Naive thymus-derived CD4-positive, alpha-beta T cell (primary cell): ENCODE measurements around the gene ASZ1. TPM values are rescaled to one million over a fixed set of nuclear protein-coding genes. Genes with fewer than 3 reads are reported as not detected.
A peak's percentile ranks its signal among the peaks of the same experiment; 100 is the strongest.

Experiments used
- ATAC-seq: fragments of 150-1000 bp; cut with Tn5 transposase; 2 replicates; pipeline ENCODE4 v1.10.0; 2021; ENCODE audit warnings: mild to moderate bottlenecking, moderate library complexity
- CTCF ChIA-PET: fragments of 350-600 bp; sonication (Branson Sonifier 250); formaldehyde crosslinking; loops from one replicate; lab custom pipeline; 2021; ENCODE audit warnings: antibody characterized with exemption; lab: Charles Lee
- POLR2A ChIA-PET: fragments of 350-600 bp; sonication (Branson Sonifier 250); formaldehyde crosslinking; loops from one replicate; lab custom pipeline; 2021; ENCODE audit warnings: antibody characterized with exemption, inconsistent platforms; lab: Charles Lee
- DNase-seq, 9 donors: peaks; one replicate each; pipeline versions ENCODE4 v3.0.0 to v3.0.0-alpha.2; 2020 to 2022; ENCODE audit warnings: mixed read lengths in 1 of 9
- H3K27ac ChIP-seq: one replicate; pipeline ENCODE4 v1.7.0; 2013; ENCODE audit warnings: mild to moderate bottlenecking, low read depth, low read length, moderate library complexity
- H3K27me3 ChIP-seq, 2 donors: one replicate each; pipeline ENCODE4 v1.7.0; 2013; ENCODE audit warnings: low read length in 2 of 2, mild to moderate bottlenecking in 2 of 2, moderate library complexity in 2 of 2; ENCODE audit not compliant: control insufficient read depth in 2 of 2, insufficient read depth in 2 of 2
- H3K36me3 ChIP-seq, 3 experiments: 1 replicate in 2 of 3; 2 replicates in 1 of 3; pipeline ENCODE4 v1.7.0; 2013; ENCODE audit warnings: low read length in 3 of 3, mild to moderate bottlenecking in 3 of 3, moderate library complexity in 1 of 3; ENCODE audit not compliant: insufficient read depth in 3 of 3, control insufficient read depth in 2 of 3
- H3K4me1 ChIP-seq, 2 donors: one replicate each; pipeline ENCODE4 v1.7.0; 2013; ENCODE audit warnings: low read length in 2 of 2, mild to moderate bottlenecking in 2 of 2, moderate library complexity in 1 of 2; ENCODE audit not compliant: control insufficient read depth in 2 of 2, insufficient read depth in 2 of 2
- H3K4me3 ChIP-seq: 2 replicates; pipeline ENCODE4 v1.7.0; 2013; ENCODE audit warnings: mild to moderate bottlenecking, low read length
- H3K9me3 ChIP-seq, 3 experiments: 1 replicate in 2 of 3; 2 replicates in 1 of 3; pipeline ENCODE4 v1.7.0; 2013; ENCODE audit warnings: low read length in 3 of 3; ENCODE audit not compliant: control insufficient read depth in 2 of 3
- H3K27ac Mint-ChIP-seq, 9 donors: one replicate each; pipeline ENCODE4 v1.8.0; 2020 to 2022; ENCODE audit warnings: mixed read lengths in 9 of 9, mild to moderate bottlenecking in 8 of 9, moderate library complexity in 5 of 9, inconsistent platforms in 2 of 9
- H3K27me3 Mint-ChIP-seq, 5 donors: one replicate each; pipeline ENCODE4 v1.8.0; 2021 to 2022; ENCODE audit warnings: mixed read lengths in 5 of 5, mild to moderate bottlenecking in 1 of 5
- H3K36me3 Mint-ChIP-seq, 5 donors: one replicate each; pipeline ENCODE4 v1.8.0; 2020 to 2022; ENCODE audit warnings: mixed read lengths in 5 of 5, mild to moderate bottlenecking in 3 of 5, inconsistent platforms in 1 of 5
- H3K4me1 Mint-ChIP-seq, 7 donors: one replicate each; pipeline ENCODE4 v1.8.0; 2020 to 2022; ENCODE audit warnings: mixed read lengths in 7 of 7, mild to moderate bottlenecking in 3 of 7, inconsistent platforms in 1 of 7
- H3K4me3 Mint-ChIP-seq, 10 donors: one replicate each; pipeline ENCODE4 v1.8.0; 2020 to 2022; ENCODE audit warnings: mild to moderate bottlenecking in 10 of 10, mixed read lengths in 10 of 10, moderate library complexity in 6 of 10, inconsistent platforms in 2 of 10
- H3K9me3 Mint-ChIP-seq, 11 donors: one replicate each; pipeline ENCODE4 v1.8.0; 2020 to 2022; ENCODE audit warnings: mixed read lengths in 11 of 11, mild to moderate bottlenecking in 4 of 11, inconsistent platforms in 1 of 11, moderate library complexity in 1 of 11
- intact Hi-C, 2 donors: fragments of 100-400 bp; cut with micrococcal nuclease; formaldehyde crosslinking; loops; one replicate each; pipeline ENCODE4 v1.15.1; 2023
- polyA plus RNA-seq, 2 donors: library from polyadenylated mRNA; unstranded; fragments of 300-500 nt; fragmentation: Illumina TruSeq; gene quantifications; one replicate each; pipeline ENCODE4 v1.2.3, GENCODE V29; 2021
- total RNA-seq, 6 experiments: library from RNA in 5 of 6; stranded (reverse) in 5 of 6; gene quantifications; 1 replicate in 5 of 6; 2 replicates in 1 of 6; pipeline ENCODE4 v1.2.3 and lab custom pipeline; 2021 to 2026

ASZ1 gene
- total and polyA plus RNA-seq, 7 experiments from 2014 or later, result not detected

- Histone ChIP-seq H3K36me3 (no peaks in the 10 kb centered on the region), H3K4me3 (no peak overlapping the region), H3K27me3 (no peaks in the 10 kb centered on the region), H3K4me1 (no peaks in the 10 kb centered on the region), H3K9me3 (no peaks in the 10 kb centered on the region), H3K27ac (no peak overlapping the region)
- intact Hi-C loops, result no loop called here
- Mint-ChIP-seq H3K9me3 (peaks cover 0 to 23% (median 4%) of the 10 kb centered on the region in 11 donors), H3K4me3 (no peak overlapping the region), H3K27me3 (peaks cover 0 to 7% (median 5%) of the 10 kb centered on the region in 5 donors), H3K36me3 (no peaks in the 10 kb centered on the region), H3K27ac (no peak overlapping the region), H3K4me1 (no peaks in the 10 kb centered on the region)
- ATAC-seq (no peak), DNase-seq (no peak)
- ChIA-PET CTCF (no interaction called here), POLR2A (no interaction called here)
Measured at GRCh38 chr7:117333168-117333567, 94.1 kb downstream of the ASZ1 start.

- Histone ChIP-seq H3K27me3 (no peaks in the 10 kb centered on the region), H3K36me3 (no peaks in the 10 kb centered on the region), H3K9me3 (no peaks in the 10 kb centered on the region), H3K27ac (no peak overlapping the region), H3K4me1 (no peaks in the 10 kb centered on the region), H3K4me3 (no peak overlapping the region)
- intact Hi-C loops, result no loop called here
- CTCF ChIA-PET, result no interaction called here
- no peaks in the 10 kb centered on the region for H3K36me3 Mint-ChIP-seq
- H3K27ac Mint-ChIP-seq, result no peak overlapping the region
- POLR2A ChIA-PET, result no interaction called here
- ATAC-seq (no peak), DNase-seq (no peak)
- H3K9me3 Mint-ChIP-seq, result peaks cover 0 to 25% (median under 1%) of the 10 kb centered on the region in 11 donors
- no peaks in the 10 kb centered on the region for H3K4me1 Mint-ChIP-seq
- no peak overlapping the region for H3K4me3 Mint-ChIP-seq
- H3K27me3 Mint-ChIP-seq, result peaks cover 1 to 11% (median 5%) of the 10 kb centered on the region in 5 donors
Measured at GRCh38 chr7:117332031-117332430, 95.3 kb downstream of the ASZ1 start.

DNA sequence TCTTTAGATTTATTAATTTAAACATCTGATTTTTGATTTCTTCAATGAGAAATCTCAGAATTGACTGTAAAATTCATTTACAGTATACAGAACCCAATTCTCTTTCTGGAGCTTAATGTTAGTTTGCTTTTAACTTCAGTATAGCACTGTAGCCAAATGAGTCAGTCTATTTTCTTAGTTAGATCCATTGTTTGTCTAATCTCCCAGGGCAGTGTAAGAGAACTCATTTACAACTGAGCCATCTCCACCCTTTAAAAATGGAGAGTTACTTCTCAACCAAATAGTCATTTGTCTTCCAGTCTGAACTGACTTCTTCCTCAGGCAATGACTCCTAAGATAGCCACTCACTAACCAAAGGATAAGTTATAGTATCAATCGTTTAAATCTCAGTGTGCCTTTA lies 101.5 kb downstream of the ASZ1 start:
- CTCF ChIA-PET, result no interaction called here
- H3K4me1 Mint-ChIP-seq, result peaks cover 0 to 4% (median 0%) of the 10 kb centered on the region in 7 donors
- no peak overlapping the region for H3K4me3 ChIP-seq
- H3K27me3 Mint-ChIP-seq, result peaks cover 45 to 58% (median 51%) of the 10 kb centered on the region in 5 donors
- DNase-seq, result no peak
- peaks cover 0 to 3% of the 10 kb centered on the region in 2 donors for H3K27me3 ChIP-seq
- peaks cover 0 to 23% (median 3%) of the 10 kb centered on the region in 11 donors for H3K9me3 Mint-ChIP-seq
- H3K27ac Mint-ChIP-seq, result no peak overlapping the region
- ATAC-seq, result no peak
- H3K36me3 Mint-ChIP-seq, result peaks cover 0 to 11% (median 0%) of the 10 kb centered on the region in 5 donors
- intact Hi-C loops, result no loop called here
- no peaks in the 10 kb centered on the region for H3K4me1 ChIP-seq
- H3K36me3 ChIP-seq, result no peaks in the 10 kb centered on the region
- no peak overlapping the region for H3K27ac ChIP-seq
- POLR2A ChIA-PET, result no interaction called here
- no peaks in the 10 kb centered on the region for H3K9me3 ChIP-seq
- no peak overlapping the region for H3K4me3 Mint-ChIP-seq

DNA sequence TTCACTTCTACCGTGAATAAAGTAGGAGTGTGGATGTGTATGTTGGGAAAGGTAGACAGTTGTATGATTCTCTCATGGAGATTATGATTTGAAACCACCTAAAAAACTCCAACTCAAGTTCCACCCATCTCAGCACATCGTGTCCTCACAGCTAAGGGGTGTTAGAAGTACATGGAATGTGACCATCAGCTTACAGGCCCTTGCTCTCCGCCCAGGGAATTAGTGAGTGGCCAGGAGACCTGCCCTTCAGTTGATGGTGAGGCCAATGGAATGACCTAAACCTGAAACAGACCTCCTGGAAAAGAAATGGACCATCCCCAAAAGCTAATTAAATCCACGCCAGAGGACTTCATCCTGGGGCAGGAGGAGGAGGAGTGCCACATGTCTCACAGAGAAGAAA lies 102.3 kb downstream of the ASZ1 start:
- Histone ChIP-seq H3K36me3 (no peaks in the 10 kb centered on the region), H3K4me3 (no peak overlapping the region), H3K4me1 (no peaks in the 10 kb centered on the region), H3K27me3 (peaks cover 0 to 3% of the 10 kb centered on the region in 2 donors), H3K9me3 (no peaks in the 10 kb centered on the region), H3K27ac (no peak overlapping the region)
- Mint-ChIP-seq H3K27ac (no peak overlapping the region), H3K9me3 (peaks cover 0 to 25% (median 4%) of the 10 kb centered on the region in 11 donors), H3K4me1 (peaks cover 0 to 4% (median 0%) of the 10 kb centered on the region in 7 donors), H3K36me3 (peaks cover 0 to 15% (median 0%) of the 10 kb centered on the region in 5 donors), H3K27me3 (peaks cover 52 to 65% (median 58%) of the 10 kb centered on the region in 5 donors), H3K4me3 (no peak overlapping the region)
- ChIA-PET POLR2A (no interaction called here), CTCF (interaction anchor here (0.7 kb wide), 1 partner anchor 14 kb away, joined by 3 read pairs; no protein-coding TSS in a partner anchor)
- ATAC-seq (no peak), DNase-seq (no peak)
- intact Hi-C loops, result no loop called here

DNA sequence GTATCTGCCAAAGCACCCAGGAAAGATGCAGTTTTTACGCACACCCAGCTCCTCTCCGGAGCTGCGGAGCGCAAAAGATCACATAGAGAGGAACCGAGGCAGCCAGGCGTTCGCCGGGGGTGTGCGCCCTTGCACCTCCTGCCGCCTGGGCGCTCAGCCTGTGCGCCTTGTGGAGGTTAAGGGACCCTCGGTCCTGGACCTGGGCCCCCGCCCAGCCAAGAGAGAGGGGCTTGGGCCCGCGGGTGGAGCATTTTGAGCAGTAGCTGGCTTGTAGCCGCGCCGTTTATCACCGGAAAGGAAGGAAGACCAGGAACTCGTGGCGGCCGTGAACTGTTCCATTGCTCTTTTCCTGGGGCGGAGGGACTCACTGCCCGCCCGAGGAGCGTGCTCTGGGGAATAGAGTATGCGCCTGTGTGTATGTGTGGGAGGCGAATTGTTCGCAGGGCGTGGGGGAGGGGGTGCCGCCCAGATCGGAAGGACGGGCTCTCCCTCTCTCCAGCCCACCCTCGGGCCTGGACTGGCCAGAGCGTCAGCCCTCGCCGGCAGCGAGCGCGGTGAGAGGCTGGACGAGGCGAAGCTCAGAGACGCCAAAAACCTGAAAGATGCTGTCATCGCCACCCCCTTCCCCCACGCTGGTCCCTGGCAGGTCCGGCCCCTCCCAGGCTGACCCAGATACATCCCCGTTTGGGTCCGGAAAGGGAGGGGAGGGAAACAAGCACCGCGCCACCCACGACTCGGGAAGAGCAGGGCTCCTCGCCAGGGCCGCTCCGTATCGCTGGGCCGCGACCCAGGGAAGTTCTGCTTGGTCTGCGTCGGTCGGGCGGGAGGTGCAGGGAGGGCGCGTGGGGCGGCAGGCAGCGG lies 103.2 kb downstream of the ASZ1 start:
- POLR2A ChIA-PET, result no interaction called here
- Histone ChIP-seq H3K27ac (no peak overlapping the region), H3K27me3 (peaks cover 0 to 3% of the 10 kb centered on the region in 2 donors), H3K9me3 (no peaks in the 10 kb centered on the region), H3K4me1 (no peaks in the 10 kb centered on the region), H3K4me3 (no peak overlapping the region), H3K36me3 (no peaks in the 10 kb centered on the region)
- intact Hi-C loops, result no loop called here
- DNase-seq (no peak), ATAC-seq (no peak)
- H3K27ac Mint-ChIP-seq, result no peak overlapping the region
- H3K9me3 Mint-ChIP-seq, result peaks cover 0 to 24% (median 4%) of the 10 kb centered on the region in 11 donors
- CTCF ChIA-PET, result no interaction called here
- peaks cover 0 to 4% (median 0%) of the 10 kb centered on the region in 7 donors for H3K4me1 Mint-ChIP-seq
- peak overlapping the region in 1 of 10 donors; percentile 25 for H3K4me3 Mint-ChIP-seq
- peaks cover 53 to 63% (median 62%) of the 10 kb centered on the region in 5 donors for H3K27me3 Mint-ChIP-seq
- H3K36me3 Mint-ChIP-seq, result peaks cover 0 to 15% (median 0%) of the 10 kb centered on the region in 5 donors

DNA sequence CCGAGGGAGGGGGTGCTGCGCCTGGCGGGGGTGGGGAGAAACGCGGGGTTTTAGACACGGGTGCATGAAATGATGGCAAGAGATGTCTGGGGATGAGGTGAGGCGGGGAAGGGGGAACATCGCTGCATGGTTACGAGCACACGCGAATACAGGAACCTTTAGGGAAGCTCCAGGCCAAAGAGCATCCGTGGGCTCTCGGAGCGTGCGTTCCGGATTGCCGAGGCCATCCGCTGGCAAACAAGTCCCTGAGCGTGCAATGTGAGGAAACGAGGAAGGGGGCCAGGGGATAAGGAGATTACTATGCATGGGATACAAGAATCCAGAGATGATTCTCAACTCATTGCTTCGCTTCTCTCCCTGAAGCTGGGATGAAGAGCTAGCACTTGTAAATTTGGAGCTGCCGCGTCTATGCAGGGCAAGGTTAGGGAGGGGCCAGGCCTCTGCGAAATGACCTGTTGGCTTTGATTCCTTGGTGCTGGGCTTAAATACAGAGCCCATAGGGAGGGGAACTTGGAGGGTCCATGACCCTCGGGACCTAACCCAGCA lies 103.9 kb downstream of the ASZ1 start:
- H3K27me3 Mint-ChIP-seq, result peaks cover 53 to 66% (median 62%) of the 10 kb centered on the region in 5 donors
- peaks cover 0 to 3% of the 10 kb centered on the region in 2 donors for H3K27me3 ChIP-seq

More for the DNA sequence above, 103.9 kb downstream of the ASZ1 start:
- Mint-ChIP-seq H3K27ac (no peak overlapping the region), H3K36me3 (peaks cover 0 to 15% (median 0%) of the 10 kb centered on the region in 5 donors), H3K4me1 (peaks cover 0 to 4% (median 0%) of the 10 kb centered on the region in 7 donors), H3K4me3 (peak overlapping the region in 1 of 10 donors; percentile 51), H3K9me3 (peaks cover 0 to 20% (median 4%) of the 10 kb centered on the region in 11 donors)
- H3K9me3 ChIP-seq, result no peaks in the 10 kb centered on the region
- CTCF ChIA-PET, result no interaction called here
- no peaks in the 10 kb centered on the region for H3K36me3 ChIP-seq
- no peak overlapping the region for H3K27ac ChIP-seq
- no peak overlapping the region for H3K4me3 ChIP-seq
- no peaks in the 10 kb centered on the region for H3K4me1 ChIP-seq
- intact Hi-C loops, result no loop called here
- POLR2A ChIA-PET, result no interaction called here
- ATAC-seq (no peak), DNase-seq (no peak)
